Fibroblast of villous mesenchyme (primary cell): ENCODE data around the gene SLC4A8. TPM values are rescaled to one million over a fixed set of nuclear protein-coding genes. Genes with fewer than 3 reads are reported as not detected.

Experiments
- DNase-seq: peaks from one replicate; pipeline ENCODE4 v3.0.0-alpha.2; 2010; ENCODE audit warnings: low read depth
- H3K4me3 ChIP-seq: 2 replicates; pipeline ENCODE4 v1.5.1; 2011; ENCODE audit warnings: low read depth, mild to moderate bottlenecking, low read length
- CTCF ChIP-seq: IDR thresholded peaks from 2 replicates; pipeline ENCODE4 v1.5.1; 2012; ENCODE audit warnings: low read depth, mild to moderate bottlenecking, low read length; ENCODE audit not compliant: insufficient read depth
- total RNA-seq: library from RNA; depleted of rRNA; stranded (reverse); fragments of >200 nt; gene quantifications from 2 replicates; pipeline ENCODE4 v1.2.3, GENCODE V29; 2012

SLC4A8 gene
- total RNA-seq, 1 donor: 6.9 TPM

GRCh38 chr12:51548241-51548640, 123.6 kb downstream of the SLC4A8 start:
- DNase-seq: no peak
- no peak overlapping the region for H3K4me3 ChIP-seq
- no peak for TF ChIP-seq CTCF

GRCh38 chr12:51549637-51550036, 125.0 kb downstream of the SLC4A8 start:
- no peak for DNase-seq
- H3K4me3 ChIP-seq: no peak overlapping the region
- no peak for TF ChIP-seq CTCF

Other genes starting within 250 kb of the SLC4A8 start
- 3.5 and 4.5 TPM in 2 replicates for gene POU6F1, start 206.8 kb upstream of the SLC4A8 start, total RNA-seq
- gene DAZAP2, start 186.0 kb upstream of the SLC4A8 start, total RNA-seq: 106 and 139 TPM in 2 replicates
- gene SMAGP, start 154.4 kb upstream of the SLC4A8 start, total RNA-seq: 5.2 and 8.4 TPM in 2 replicates
- gene BIN2, start 100.7 kb upstream of the SLC4A8 start, total RNA-seq: not detected in 2 replicates
- not detected in 2 replicates for gene CELA1, start 78.2 kb upstream of the SLC4A8 start, total RNA-seq
- gene GALNT6, start 33.4 kb upstream of the SLC4A8 start, total RNA-seq: 32.2 and 66.9 TPM in 2 replicates
- 23.5 and 33.7 TPM in 2 replicates for gene SCN8A, start 166.4 kb downstream of the SLC4A8 start, total RNA-seq